Measurements from ENCODE around the gene AMER3.

The AMER3 gene

GRCh38 chr2:130737592-130737991, 17.7 kb upstream of the AMER3 start:
- no peak overlapping the region for H3K4me3 Mint-ChIP-seq
- H3K36me3 Mint-ChIP-seq (ENCODE audit: low read depth), result no peaks in the 10 kb centered on the region
- peaks cover 5% of the 10 kb centered on the region for H3K27me3 Mint-ChIP-seq
- DNase-seq (no peak), ATAC-seq (no peak)
- no peak overlapping the region for H3K27ac Mint-ChIP-seq
- peaks cover 14% of the 10 kb centered on the region for H3K9me3 Mint-ChIP-seq
- H3K4me1 Mint-ChIP-seq, result no peaks in the 10 kb centered on the region

GRCh38 chr2:130740671-130741070, 14.7 kb upstream of the AMER3 start:
- DNase-seq (no peak), ATAC-seq (no peak)
- no peaks in the 10 kb centered on the region for H3K36me3 Mint-ChIP-seq (ENCODE audit: low read depth)
- H3K27ac Mint-ChIP-seq, result no peak overlapping the region
- no peak overlapping the region for H3K4me3 Mint-ChIP-seq
- peaks cover 6% of the 10 kb centered on the region for H3K9me3 Mint-ChIP-seq
- H3K4me1 Mint-ChIP-seq, result no peaks in the 10 kb centered on the region
- peaks cover 6% of the 10 kb centered on the region for H3K27me3 Mint-ChIP-seq

GRCh38 chr2:130743278-130743677, 12.1 kb upstream of the AMER3 start:
- DNase-seq, result no peak
- no peak overlapping the region for H3K27ac Mint-ChIP-seq
- H3K4me1 Mint-ChIP-seq, result no peaks in the 10 kb centered on the region
- no peak for ATAC-seq
- peaks cover 8% of the 10 kb centered on the region for H3K27me3 Mint-ChIP-seq
- H3K4me3 Mint-ChIP-seq, result no peak overlapping the region
- no peaks in the 10 kb centered on the region for H3K36me3 Mint-ChIP-seq (ENCODE audit: low read depth)
- peaks cover 6% of the 10 kb centered on the region for H3K9me3 Mint-ChIP-seq

GRCh38 chr2:130744287-130745117, 10.8 kb upstream of the AMER3 start:
- H3K27ac Mint-ChIP-seq, result no peak overlapping the region
- no peaks in the 10 kb centered on the region for H3K4me1 Mint-ChIP-seq
- no peak for ATAC-seq
- peaks cover 6% of the 10 kb centered on the region for H3K9me3 Mint-ChIP-seq
- DNase-seq, result no peak
- H3K27me3 Mint-ChIP-seq, result peaks cover 8% of the 10 kb centered on the region
- no peak overlapping the region for H3K4me3 Mint-ChIP-seq
- no peaks in the 10 kb centered on the region for H3K36me3 Mint-ChIP-seq (ENCODE audit: low read depth)

- Mint-ChIP-seq H3K27ac (no peak overlapping the region), H3K4me1 (no peaks in the 10 kb centered on the region), H3K36me3 (ENCODE audit: low read depth) (no peaks in the 10 kb centered on the region), H3K9me3 (peaks cover 6% of the 10 kb centered on the region), H3K4me3 (no peak overlapping the region), H3K27me3 (peaks cover 12% of the 10 kb centered on the region)
- ATAC-seq, result no peak
- no peak for DNase-seq
Observed at GRCh38 chr2:130749078-130749477, 6.3 kb upstream of the AMER3 start.

- no peaks in the 10 kb centered on the region for H3K36me3 Mint-ChIP-seq (ENCODE audit: low read depth)
- no peak overlapping the region for H3K27ac Mint-ChIP-seq
- peaks cover 6% of the 10 kb centered on the region for H3K9me3 Mint-ChIP-seq
- H3K4me3 Mint-ChIP-seq, result no peak overlapping the region
- H3K27me3 Mint-ChIP-seq, result peaks cover 15% of the 10 kb centered on the region
- H3K4me1 Mint-ChIP-seq, result no peaks in the 10 kb centered on the region
- ATAC-seq, result no peak
- no peak for DNase-seq
Observed at GRCh38 chr2:130749641-130750040, 5.7 kb upstream of the AMER3 start.

GRCh38 chr2:130754811-130755210, 529 bp upstream of the AMER3 start:
- H3K27me3 Mint-ChIP-seq, result peaks cover 39% of the 10 kb centered on the region
- no peak overlapping the region for H3K4me3 Mint-ChIP-seq
- no peak for DNase-seq
- H3K4me1 Mint-ChIP-seq, result peaks cover 2% of the 10 kb centered on the region
- no peak overlapping the region for H3K27ac Mint-ChIP-seq
- no peak for ATAC-seq
- H3K9me3 Mint-ChIP-seq, result no peaks in the 10 kb centered on the region
- no peaks in the 10 kb centered on the region for H3K36me3 Mint-ChIP-seq (ENCODE audit: low read depth)

GRCh38 chr2:130756053-130756873, 923 bp downstream of the AMER3 start:
- ATAC-seq, result peak; percentile 56
- peaks cover 2% of the 10 kb centered on the region for H3K4me1 Mint-ChIP-seq
- DNase-seq, result peak; percentile 25
- H3K27ac Mint-ChIP-seq, result no peak overlapping the region
- no peaks in the 10 kb centered on the region for H3K36me3 Mint-ChIP-seq (ENCODE audit: low read depth)
- no peak overlapping the region for H3K4me3 Mint-ChIP-seq
- H3K9me3 Mint-ChIP-seq, result no peaks in the 10 kb centered on the region
- peaks cover 42% of the 10 kb centered on the region for H3K27me3 Mint-ChIP-seq

- no peak for ATAC-seq
- Mint-ChIP-seq H3K4me3 (no peak overlapping the region), H3K4me1 (peaks cover 2% of the 10 kb centered on the region), H3K27ac (no peak overlapping the region), H3K9me3 (no peaks in the 10 kb centered on the region), H3K36me3 (ENCODE audit: low read depth) (no peaks in the 10 kb centered on the region), H3K27me3 (peaks cover 41% of the 10 kb centered on the region)
- DNase-seq, result no peak
Observed at GRCh38 chr2:130756874-130757668, 1.7 kb downstream of the AMER3 start.

- H3K27ac Mint-ChIP-seq, result no peak overlapping the region
- ATAC-seq (no peak), DNase-seq (no peak)
- H3K4me1 Mint-ChIP-seq, result peaks cover 2% of the 10 kb centered on the region
- H3K27me3 Mint-ChIP-seq, result peaks cover 24% of the 10 kb centered on the region
- no peaks in the 10 kb centered on the region for H3K9me3 Mint-ChIP-seq
- H3K36me3 Mint-ChIP-seq (ENCODE audit: low read depth), result no peaks in the 10 kb centered on the region
- no peak overlapping the region for H3K4me3 Mint-ChIP-seq
Observed at GRCh38 chr2:130759906-130760753, 4.8 kb downstream of the AMER3 start.

GRCh38 chr2:130760754-130761751, 5.7 kb downstream of the AMER3 start:
- no peaks in the 10 kb centered on the region for H3K9me3 Mint-ChIP-seq
- no peak overlapping the region for H3K4me3 Mint-ChIP-seq
- no peak for ATAC-seq

GRCh38 chr2:130762031-130762909, 6.9 kb downstream of the AMER3 start:
- Mint-ChIP-seq H3K36me3 (ENCODE audit: low read depth) (no peaks in the 10 kb centered on the region), H3K9me3 (no peaks in the 10 kb centered on the region), H3K4me3 (no peak overlapping the region), H3K27ac (no peak overlapping the region), H3K27me3 (peaks cover 14% of the 10 kb centered on the region), H3K4me1 (no peaks in the 10 kb centered on the region)
- ATAC-seq, result no peak
- no peak for DNase-seq

More at GRCh38 chr2:130760754-130761751, 5.7 kb downstream of the AMER3 start:
- H3K27ac Mint-ChIP-seq, result no peak overlapping the region
- peaks cover 2% of the 10 kb centered on the region for H3K4me1 Mint-ChIP-seq
- H3K36me3 Mint-ChIP-seq (ENCODE audit: low read depth), result no peaks in the 10 kb centered on the region
- DNase-seq, result no peak
- peaks cover 20% of the 10 kb centered on the region for H3K27me3 Mint-ChIP-seq

Measured in activated naive CD8-positive, alpha-beta T cell treated with anti-CD3 and anti-CD28 coated beads, Interleukin-2, amount 50 U/mL, for 24 hours (primary cell).